DMS153 (cell line): ENCODE data around the gene GRIK4.

Source experiments
- DNase-seq: peaks from one replicate; lab custom pipeline; 2025; lab: John Stamatoyannopoulos, UW

Gene GRIK4

GRCh38 chr11:120914601-120915000 lies 403.1 kb downstream of the GRIK4 start:
- no peak for DNase-seq

DNA sequence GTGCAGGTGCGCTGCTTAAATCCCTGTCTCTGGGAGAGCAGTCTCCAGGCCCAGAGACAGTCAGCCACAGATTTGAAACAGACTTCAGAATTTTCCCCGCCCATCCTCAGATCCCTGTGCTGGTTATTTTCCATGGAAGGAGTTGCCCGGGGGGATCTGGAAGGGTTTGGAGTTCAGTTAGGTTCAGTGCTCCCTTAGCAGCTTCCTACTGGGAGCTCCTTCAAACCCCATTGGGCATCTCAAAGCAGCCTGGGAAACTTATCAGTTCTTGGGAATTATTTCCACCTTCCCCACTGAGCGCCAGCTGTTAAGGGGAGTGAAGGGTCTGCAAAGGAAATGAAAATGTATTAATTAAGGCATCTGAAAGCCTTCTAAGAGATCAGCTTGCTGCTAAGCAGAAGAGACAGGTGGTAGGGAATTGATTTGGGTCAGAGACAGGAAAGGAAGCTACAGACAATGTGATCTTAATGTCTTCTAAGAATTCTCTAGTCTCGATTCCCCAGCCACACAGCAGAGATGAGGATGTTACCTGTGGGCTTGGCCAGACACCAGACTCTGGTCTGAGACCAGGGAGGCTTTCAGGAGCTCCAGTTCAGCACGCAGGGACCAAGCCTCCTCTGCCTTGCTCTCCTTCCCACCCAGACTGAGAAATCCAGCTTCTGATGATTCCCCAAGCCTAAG lies 406.2 kb downstream of the GRIK4 start:
- DNase-seq: no peak

DNA sequence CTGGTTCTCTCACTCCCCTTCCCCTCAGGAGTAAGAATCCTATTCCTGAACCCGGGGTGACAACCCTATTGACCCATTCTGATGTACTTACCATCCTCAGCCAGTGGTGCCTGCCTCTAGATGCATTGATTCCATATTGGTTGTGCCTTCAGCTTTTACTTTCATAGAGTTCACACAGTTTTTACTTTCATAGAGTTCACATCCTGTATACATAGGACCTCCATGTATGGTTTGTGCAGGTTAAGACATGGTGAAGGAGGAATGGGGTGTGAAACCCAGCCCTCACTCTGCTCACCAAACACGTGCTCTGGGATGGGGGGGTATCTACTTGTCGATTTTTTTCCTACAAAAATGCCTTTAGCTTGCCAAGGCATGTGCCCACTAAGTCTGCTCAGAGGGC lies 406.7 kb downstream of the GRIK4 start:
- DNase-seq: no peak

- no peak for DNase-seq
These were observed 407.5 kb downstream of the GRIK4 start for GRCh38 chr11:120919045-120919444.

DNA sequence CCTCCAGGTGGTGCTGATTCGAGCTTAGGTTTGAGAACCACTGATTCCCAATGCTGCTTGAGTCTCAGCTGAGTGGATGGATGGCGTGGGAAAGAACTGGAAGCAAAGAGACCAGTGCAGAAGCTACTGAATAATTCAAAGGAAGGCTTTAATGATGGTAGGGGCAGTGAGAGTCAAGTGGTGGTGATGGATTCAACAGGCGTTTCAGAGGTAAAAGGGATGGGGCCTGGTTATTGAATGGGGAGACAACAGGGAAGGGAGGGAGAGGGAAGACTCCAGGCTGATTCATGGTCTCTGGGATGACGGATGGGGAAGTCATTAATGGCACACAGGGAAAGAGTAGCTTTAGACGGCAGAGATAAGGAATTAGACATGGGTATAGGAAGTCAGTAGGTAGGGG lies 408.0 kb downstream of the GRIK4 start:
- DNase-seq: no peak

- no peak for DNase-seq
These were observed 412.4 kb downstream of the GRIK4 start for GRCh38 chr11:120923866-120924508.

DNA sequence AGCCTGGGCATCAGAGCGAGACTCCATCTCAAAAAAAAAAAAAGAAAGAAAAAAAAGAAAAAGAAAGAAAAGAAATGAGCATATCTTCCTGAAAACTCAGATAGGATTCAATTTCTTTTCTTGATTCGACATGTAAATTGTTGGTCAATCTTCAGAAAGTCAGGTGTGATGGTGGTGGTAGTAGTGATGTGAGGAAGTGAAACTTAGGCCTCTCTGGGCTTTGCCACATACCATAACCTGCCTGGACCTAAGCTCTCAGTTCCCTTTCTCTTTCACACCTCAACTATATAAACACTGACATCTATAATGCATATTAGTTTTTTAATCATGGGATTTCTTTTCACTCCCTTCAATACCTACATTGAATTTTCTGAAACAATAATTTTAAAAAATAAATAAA lies 414.4 kb downstream of the GRIK4 start:
- no peak for DNase-seq

GRCh38 chr11:120928627-120929026 lies 417.1 kb downstream of the GRIK4 start:
- DNase-seq: no peak

GRCh38 chr11:120929090-120929489 lies 417.5 kb downstream of the GRIK4 start:
- no peak for DNase-seq

GRCh38 chr11:120929664-120930154 lies 418.2 kb downstream of the GRIK4 start:
- no peak for DNase-seq

DNA sequence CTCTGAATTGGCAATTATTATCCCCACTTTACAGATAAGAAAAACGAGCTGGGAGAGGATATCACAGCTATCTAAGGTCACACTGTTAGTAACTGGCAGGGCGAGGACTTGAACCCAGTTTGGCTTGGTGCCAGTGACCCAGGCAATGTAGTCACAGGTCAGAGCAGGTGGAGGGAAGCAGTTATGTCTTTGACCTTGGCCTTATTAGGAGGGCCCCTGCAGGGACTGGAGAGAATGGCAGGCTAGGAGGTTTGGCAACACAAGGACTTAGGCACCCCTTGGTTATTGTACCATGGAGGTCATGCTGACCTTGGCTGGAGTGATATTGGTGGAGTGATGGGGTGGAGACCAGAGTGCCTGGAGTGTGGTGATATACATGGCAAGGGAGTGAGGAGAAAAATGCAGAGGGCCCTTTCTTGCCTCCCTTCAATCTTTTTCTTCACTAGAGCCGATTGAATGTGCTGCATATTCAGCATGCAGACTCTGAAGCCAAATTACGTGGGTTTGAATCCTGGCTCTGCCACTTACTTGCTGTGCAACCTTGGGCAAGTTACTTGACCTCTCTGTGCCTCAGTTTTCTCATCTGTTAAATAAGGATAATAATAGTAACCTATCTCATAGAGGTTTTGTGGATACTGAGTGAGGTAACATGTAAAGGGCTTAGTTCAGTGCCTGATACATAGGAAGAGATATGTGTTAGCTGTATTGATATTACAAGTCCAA lies 419.7 kb downstream of the GRIK4 start:
- DNase-seq: peak; percentile 3

DNA sequence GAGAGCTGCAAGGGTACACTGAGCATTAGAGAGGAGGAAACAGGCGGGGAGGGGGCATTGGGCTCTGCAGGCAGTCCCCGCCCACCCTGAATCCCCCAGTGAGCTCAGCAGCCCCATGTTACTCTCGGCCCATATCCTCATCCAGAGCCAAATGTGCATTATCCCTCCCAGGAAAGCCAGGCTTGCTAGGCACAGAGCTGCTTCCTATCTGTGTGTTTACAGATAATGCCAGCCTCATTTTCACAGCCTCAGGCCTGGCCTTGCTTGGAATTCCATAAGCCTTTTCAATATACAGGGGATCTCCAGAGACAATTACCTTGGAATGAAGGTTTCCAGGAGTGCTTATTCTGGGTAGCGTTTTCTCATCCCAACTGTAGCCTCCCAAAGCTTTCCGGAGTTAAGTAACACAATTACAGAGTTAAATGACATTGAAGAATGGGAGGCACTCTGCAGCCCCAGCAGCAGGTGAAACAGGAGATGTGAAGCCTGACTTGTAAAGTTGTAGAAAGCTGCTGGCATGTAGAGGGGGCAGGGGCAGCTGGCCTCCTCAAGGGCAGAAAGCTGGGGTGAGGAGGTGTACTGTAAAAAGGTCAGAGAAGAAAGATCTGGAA lies 420.9 kb downstream of the GRIK4 start:
- no peak for DNase-seq

GRCh38 chr11:120936356-120936755 lies 424.8 kb downstream of the GRIK4 start:
- no peak for DNase-seq

GRCh38 chr11:120937501-120937900 lies 426.0 kb downstream of the GRIK4 start:
- no peak for DNase-seq

- DNase-seq: no peak
These were observed 426.7 kb downstream of the GRIK4 start for GRCh38 chr11:120938260-120938659.

DNA sequence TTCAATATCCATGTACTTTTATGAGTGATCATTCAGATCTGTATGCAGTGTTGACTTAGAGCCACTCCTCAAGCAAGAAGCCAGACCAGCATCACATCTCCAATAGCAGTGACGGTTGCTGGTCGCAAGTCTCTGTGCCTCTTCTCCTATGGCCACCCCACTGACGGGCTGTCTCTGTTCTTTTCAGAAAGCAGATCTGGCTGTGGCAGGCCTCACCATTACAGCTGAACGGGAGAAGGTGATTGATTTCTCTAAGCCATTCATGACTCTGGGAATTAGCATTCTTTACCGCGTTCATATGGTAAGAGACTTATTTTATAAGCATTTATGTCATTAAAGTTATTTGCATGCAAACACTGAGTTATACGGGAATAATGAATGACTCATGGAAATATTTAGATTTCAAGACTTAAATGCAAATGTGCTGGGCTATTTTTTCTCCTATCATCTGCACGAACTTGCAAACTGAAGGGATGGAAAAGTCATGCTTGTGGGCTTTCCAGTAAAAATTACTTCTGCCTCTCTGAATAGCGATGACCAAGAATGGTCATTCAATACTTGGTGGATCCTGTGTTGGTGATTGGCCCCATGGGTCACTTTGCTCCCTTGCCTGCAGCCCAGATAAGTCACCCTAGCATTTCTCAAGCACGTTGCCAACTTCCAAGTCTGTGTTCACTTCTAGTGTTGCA lies 428.8 kb downstream of the GRIK4 start:
- DNase-seq: no peak

DNA sequence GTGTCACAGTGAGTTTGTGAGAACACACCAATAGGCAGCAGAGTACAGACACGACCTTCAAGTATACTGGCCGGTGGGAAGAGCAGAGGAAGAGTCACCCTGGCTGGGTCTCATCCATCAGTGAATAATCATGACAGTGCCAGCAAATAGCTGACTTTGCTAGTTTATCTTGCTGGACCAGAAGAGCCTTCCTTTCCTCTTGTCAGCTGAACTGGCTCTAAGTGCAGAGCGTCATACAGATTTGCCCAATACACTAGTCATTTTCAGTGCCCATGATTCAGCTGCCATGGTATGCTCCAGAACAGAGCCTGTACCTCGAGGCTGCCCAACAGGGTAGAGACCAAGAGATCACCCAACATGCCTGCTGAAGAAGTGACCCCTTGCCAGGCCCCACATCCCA lies 429.5 kb downstream of the GRIK4 start:
- DNase-seq: no peak

DNA sequence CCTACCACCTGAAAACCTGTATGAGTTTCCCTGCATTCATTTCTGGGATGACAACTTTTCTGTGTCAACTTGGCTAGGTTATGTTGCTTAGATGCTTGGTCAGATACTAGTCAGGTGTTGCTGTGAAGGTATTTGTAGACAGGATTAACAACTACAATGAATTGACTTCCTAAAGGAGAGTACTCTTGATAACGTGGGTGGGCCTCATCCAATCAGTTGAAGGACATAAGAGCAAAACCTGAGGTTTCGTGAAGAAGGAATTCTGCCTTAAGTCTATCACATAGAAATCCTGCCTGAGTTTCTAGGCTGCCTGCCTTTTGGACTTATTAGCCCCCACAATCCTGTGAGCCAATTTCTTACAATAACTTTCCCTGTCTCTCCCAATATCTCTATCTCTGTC lies 431.2 kb downstream of the GRIK4 start:
- no peak for DNase-seq

DNA sequence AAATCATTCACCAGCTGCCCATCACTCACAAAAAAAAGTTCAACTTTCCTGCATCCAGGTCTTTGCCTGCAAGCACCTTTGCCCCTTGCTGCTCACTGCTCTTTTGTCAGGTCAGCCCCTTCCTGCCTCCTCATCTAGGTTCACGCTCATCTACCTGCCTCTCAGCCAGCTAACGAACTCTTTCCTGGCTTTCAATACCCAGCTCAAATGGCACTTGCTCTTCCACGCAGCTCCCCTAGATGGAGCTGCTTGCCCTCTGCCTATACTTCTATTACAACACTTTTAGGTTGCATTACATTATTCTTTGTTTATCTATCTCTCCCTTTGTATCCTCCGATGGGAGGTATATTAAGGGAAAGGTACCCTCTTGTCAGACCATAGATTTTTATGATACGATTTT lies 433.5 kb downstream of the GRIK4 start:
- no peak for DNase-seq

GRCh38 chr11:120950880-120951279 lies 439.3 kb downstream of the GRIK4 start:
- no peak for DNase-seq

- peak; percentile 41 for DNase-seq
These were observed 441.2 kb downstream of the GRIK4 start for GRCh38 chr11:120952461-120953434.
